ENCODE measurements around the gene NOB1. TPM values are rescaled to one million over a fixed set of nuclear protein-coding genes. Genes with fewer than 3 reads are reported as not detected.

NOB1 gene
- total and polyA plus RNA-seq, 4 donors: 6.9 to 19.7 (median 12.5) TPM

- H3K9me3 ChIP-seq (ENCODE audit: control insufficient read depth in 4 of 4, low read length in 3 of 4): no peaks in the 10 kb centered on the region
- no peak overlapping the region for H3K9ac ChIP-seq (ENCODE audit: low read depth in 1 of 2, low read length in 2 of 2)
- TF ChIP-seq EGR1 (IDR thresholded peaks at IDR 0.05; ENCODE audit: low read depth in 2 of 2): no peak
- no peak for TF ChIP-seq NR2F2 (IDR thresholded peaks at IDR 0.05)
- TF ChIP-seq MAX (IDR thresholded peaks at IDR 0.05): no peak
- TF ChIP-seq HNF4A (conservative IDR thresholded peaks at IDR 0.05): no peak
- TF ChIP-seq FOXA1 (IDR thresholded peaks at IDR 0.05): no peak
- no peak for TF ChIP-seq SP1 (IDR thresholded peaks at IDR 0.05)
- no peak for TF ChIP-seq ATF3 (IDR thresholded peaks at IDR 0.05)
- no peak for TF ChIP-seq REST (IDR thresholded peaks at IDR 0.05)
- TF ChIP-seq YY1 (IDR thresholded peaks at IDR 0.05): no peak
- TF ChIP-seq HNF4G (IDR thresholded peaks at IDR 0.05): no peak
- TF ChIP-seq GABPA (IDR thresholded peaks at IDR 0.05 in 1 of 2, conservative IDR thresholded peaks at IDR 0.05 in 1 of 2): no peak
- TF ChIP-seq RAD21 (IDR thresholded peaks at IDR 0.05): no peak
- no peak for TF ChIP-seq JUND (IDR thresholded peaks at IDR 0.05)
- WGBS: 91% methylated on average over 10 of the region's 10 CpGs
- peaks cover 0 to 3% (median 0%) of the 10 kb centered on the region in 4 donors for H3K36me3 ChIP-seq (ENCODE audit: control insufficient read depth in 4 of 4, insufficient read depth in 3 of 4, low read depth in 1 of 4, low read length in 3 of 4)
- H3K4me3 ChIP-seq (ENCODE audit: low read depth in 1 of 3, low read length in 3 of 3): no peak overlapping the region
- H3K27ac ChIP-seq (ENCODE audit: low read depth in 1 of 2, low read length in 2 of 2): no peak overlapping the region
- H3K4me1 ChIP-seq (ENCODE audit: control insufficient read depth in 4 of 4, insufficient read depth in 4 of 4, low read length in 3 of 4): peaks cover 0 to 21% (median 13%) of the 10 kb centered on the region in 4 donors
- DNase-seq (ENCODE audit: low spot score): no peak
- H3K27me3 ChIP-seq (ENCODE audit: control insufficient read depth in 4 of 4, insufficient read depth in 4 of 4, low read length in 3 of 4): no peaks in the 10 kb centered on the region
These were observed 2.0 kb upstream of the NOB1 start for GRCh38 chr16:69756705-69757104.

- Histone ChIP-seq H3K4me3 (ENCODE audit: low read depth in 1 of 3, low read length in 3 of 3) (peak overlapping the region; percentile 81 to 99 (median 95)), H3K9me3 (ENCODE audit: control insufficient read depth in 4 of 4, low read length in 3 of 4) (no peaks in the 10 kb centered on the region), H3K27me3 (ENCODE audit: control insufficient read depth in 4 of 4, insufficient read depth in 4 of 4, low read length in 3 of 4) (no peaks in the 10 kb centered on the region), H3K4me1 (ENCODE audit: control insufficient read depth in 4 of 4, insufficient read depth in 4 of 4, low read length in 3 of 4) (peaks cover 0 to 19% (median 13%) of the 10 kb centered on the region in 4 donors), H3K9ac (ENCODE audit: low read depth in 1 of 2, low read length in 2 of 2) (peak overlapping the region; percentile 79 to 89), H3K27ac (ENCODE audit: low read depth in 1 of 2, low read length in 2 of 2) (peak overlapping the region in 1 of 2 donors; percentile 52), H3K36me3 (ENCODE audit: control insufficient read depth in 4 of 4, insufficient read depth in 3 of 4, low read depth in 1 of 4, low read length in 3 of 4) (peaks cover 3 to 15% (median 8%) of the 10 kb centered on the region in 4 donors)
- no peak for TF ChIP-seq YY1 (IDR thresholded peaks at IDR 0.05)
- no peak for TF ChIP-seq NR2F2 (IDR thresholded peaks at IDR 0.05)
- no peak for TF ChIP-seq HNF4A (conservative IDR thresholded peaks at IDR 0.05)
- TF ChIP-seq CTCF (IDR thresholded peaks at IDR 0.05; ENCODE audit: low read depth, low read length, missing input control): no peak
- no peak for TF ChIP-seq ZBTB33 (IDR thresholded peaks at IDR 0.05)
- no peak for TF ChIP-seq ATF3 (IDR thresholded peaks at IDR 0.05)
- TF ChIP-seq FOXA2 (IDR thresholded peaks at IDR 0.05): no peak
- TF ChIP-seq SP1 (IDR thresholded peaks at IDR 0.05): no peak
- TF ChIP-seq FOXA1 (IDR thresholded peaks at IDR 0.05): no peak
- TF ChIP-seq GABPA (IDR thresholded peaks at IDR 0.05 in 1 of 2, conservative IDR thresholded peaks at IDR 0.05 in 1 of 2): no peak
- TF ChIP-seq HNF4G (IDR thresholded peaks at IDR 0.05): no peak
- TF ChIP-seq TAF1 (conservative IDR thresholded peaks at IDR 0.05): no peak
- no peak for TF ChIP-seq JUND (IDR thresholded peaks at IDR 0.05)
- 21% methylated on average over 4 of the region's 4 CpGs for WGBS
- DNase-seq (ENCODE audit: low spot score): no peak
These were observed 620 bp downstream of the NOB1 start for GRCh38 chr16:69754143-69754468.

Data from liver (tissue), 9 donors.